HG03066 (cell line): Measurements from ENCODE around the gene DOK6.
"Not testable (repeated sequence)": the region's sequence is repeated elsewhere in the genome, so short reads cannot be mapped to it uniquely, and the experiment has no call there.

Source experiments
- ATAC-seq: cut with Tn5 transposase; IDR thresholded peaks from one replicate; pipeline ENCODE4 v1.9.1; 2021; ENCODE audit warnings: low read depth; ENCODE audit not compliant: unreplicated experiment

The DOK6 gene

DNA sequence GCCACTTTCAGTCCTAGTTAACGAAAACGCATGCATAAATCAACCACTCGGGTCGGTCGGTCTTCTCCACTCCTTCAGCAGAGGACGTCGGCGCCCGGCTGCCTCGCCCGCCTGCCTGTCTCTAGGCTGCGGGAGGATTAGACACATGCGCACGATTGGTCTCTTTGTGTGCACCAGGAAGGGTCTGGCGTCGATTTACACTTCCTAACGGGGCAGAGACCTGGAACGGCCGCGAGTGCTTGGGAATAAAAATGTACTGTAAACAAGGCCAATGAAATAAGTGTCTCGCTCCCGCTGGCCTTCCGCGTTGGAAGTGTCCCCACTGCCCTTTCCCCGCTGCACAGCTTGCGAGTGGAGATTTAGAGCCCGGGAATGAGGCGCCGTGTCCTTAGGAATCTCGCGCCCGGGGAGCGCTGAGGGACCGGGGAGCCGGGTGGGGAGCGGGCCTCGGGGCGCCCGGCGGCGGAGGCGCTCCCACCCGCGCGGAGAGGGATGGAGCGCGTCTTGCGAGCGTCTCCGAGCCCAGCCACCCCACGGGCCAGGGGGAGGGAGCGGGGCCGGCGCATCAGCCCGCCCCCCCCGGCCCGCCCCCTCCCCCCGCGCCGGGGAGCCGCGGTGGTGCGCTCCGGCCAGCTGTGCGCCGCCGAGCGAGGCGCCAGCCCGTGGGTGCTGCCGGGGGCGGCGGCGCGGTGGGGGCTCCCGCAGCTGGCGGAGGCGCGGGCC is at the start of gene DOK6:
Gene DOK6 (plus strand): TSS at position 636 of the 723 bp plus-strand sequence.
- ATAC-seq = no peak

- no peak for ATAC-seq
Observed at GRCh38 chr18:69353023-69353422, 47.7 kb upstream of the DOK6 start.

DNA sequence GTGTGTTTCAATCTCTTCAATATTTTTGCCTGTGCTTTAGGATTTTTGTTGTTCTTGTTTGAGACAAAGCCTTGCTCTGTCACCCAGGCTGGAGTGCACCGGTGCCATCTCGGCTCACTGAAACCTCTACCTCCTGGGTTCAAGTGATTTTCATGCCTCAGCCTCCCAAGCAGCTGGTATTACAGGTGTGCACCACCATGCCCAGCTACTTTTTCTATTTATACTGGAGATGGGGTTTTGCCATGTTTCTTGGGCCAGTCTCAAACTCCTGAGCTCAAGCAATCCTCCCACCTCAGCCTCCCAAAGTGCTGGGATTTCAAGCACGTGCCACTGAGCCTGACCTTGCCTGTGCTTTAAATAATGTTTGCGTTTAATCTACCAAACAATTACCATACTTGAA is 43.1 kb upstream of the DOK6 start:
- ATAC-seq = no peak

DNA sequence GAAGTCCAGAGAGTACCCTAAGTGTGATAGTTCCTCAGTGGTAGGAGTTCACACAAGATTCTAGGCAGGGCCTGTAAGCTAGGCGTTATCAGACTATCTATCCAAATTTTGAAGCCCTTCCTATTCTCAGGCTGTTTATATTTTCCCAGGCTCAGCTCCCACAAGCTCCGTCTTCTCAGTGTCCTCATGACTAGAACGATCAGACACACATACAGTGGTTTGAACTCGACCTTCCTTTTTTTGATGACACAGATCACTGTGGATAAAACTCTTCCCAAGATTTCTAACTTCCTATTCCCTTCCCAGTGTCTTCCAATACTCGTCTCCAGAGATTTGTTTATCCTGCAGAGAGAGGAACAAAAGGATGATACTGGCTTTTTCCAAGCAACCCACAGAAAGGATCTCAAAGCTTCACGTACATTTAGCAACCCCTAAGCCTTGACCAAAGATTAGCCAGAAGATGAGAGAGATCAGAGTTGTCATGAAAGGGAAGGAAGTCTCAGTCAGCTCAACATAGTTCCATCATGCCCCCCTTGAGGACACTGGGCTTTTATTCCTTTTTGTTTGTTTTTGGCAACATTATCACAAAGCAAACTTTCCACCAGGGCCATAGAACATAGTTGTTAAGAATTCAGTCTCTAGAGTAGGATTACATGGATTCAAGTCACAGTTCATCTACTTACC is 42.3 kb upstream of the DOK6 start:
- ATAC-seq = no peak

GRCh38 chr18:69359768-69360167 is 40.9 kb upstream of the DOK6 start:
- ATAC-seq = not testable (repeated sequence)

GRCh38 chr18:69364930-69365329 is 35.8 kb upstream of the DOK6 start:
- ATAC-seq = no peak

- ATAC-seq = no peak
Observed at GRCh38 chr18:69365658-69366057, 35.0 kb upstream of the DOK6 start.

DNA sequence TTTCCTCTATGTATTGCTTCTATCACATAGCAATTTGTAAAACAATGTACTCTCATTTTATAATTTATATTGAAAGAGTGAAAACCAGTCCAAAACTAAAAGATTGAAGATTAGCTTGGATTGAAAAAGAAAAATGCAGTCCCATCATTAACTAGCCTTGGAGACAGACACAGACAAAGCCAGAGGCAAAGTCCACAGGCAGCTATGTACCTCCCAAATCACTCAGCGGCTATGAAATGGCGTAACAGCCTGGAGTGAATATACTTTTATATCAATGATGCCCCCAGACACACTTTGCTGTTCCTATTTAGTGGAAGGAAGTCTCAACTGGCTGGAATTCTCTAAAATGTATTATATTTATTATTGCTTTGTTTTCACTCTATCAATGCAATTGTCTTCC is 33.6 kb upstream of the DOK6 start:
- ATAC-seq = no peak

DNA sequence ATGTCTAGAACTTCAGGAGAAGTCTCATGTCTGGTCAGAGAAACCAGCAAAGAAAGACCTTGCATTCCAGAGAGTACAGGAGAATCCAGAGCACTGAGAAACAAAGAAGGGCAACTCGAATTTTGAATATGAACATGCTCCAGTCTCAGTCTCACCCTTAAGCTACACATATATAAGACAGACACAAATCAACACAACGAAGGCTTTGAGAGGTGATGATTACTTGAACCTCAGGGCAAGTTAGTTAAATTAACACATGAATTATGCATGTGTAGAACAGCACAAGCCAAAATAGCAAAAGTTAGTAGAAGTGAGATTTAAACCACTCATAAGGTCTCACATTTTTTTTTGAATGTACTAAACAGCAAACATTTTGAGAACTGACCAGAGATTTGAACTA is 29.0 kb upstream of the DOK6 start:
- ATAC-seq = no peak

GRCh38 chr18:69380324-69380723 is 20.4 kb upstream of the DOK6 start:
- no peak for ATAC-seq

- no peak for ATAC-seq
Observed at GRCh38 chr18:69383186-69383585, 17.5 kb upstream of the DOK6 start.

DNA sequence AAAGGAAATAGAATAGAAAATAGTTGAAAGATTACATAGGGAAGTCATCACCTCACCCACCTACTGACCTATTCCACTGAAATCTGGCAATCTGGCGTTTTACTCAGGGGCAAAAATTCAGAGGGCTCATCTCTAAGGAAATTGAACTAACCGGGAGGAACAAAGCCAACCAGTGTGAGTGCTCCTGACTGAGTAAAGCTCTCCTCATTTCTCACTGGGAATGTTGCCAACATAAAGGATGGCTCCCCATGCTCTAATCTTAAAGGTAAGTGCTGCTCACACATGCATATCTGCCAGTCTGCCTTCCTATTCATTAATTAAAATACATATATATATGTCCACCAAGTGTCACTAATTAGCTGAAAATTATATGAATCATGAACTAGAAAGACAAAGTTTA is 13.5 kb upstream of the DOK6 start:
- no peak for ATAC-seq

GRCh38 chr18:69388222-69388621 is 12.5 kb upstream of the DOK6 start:
- no peak for ATAC-seq

DNA sequence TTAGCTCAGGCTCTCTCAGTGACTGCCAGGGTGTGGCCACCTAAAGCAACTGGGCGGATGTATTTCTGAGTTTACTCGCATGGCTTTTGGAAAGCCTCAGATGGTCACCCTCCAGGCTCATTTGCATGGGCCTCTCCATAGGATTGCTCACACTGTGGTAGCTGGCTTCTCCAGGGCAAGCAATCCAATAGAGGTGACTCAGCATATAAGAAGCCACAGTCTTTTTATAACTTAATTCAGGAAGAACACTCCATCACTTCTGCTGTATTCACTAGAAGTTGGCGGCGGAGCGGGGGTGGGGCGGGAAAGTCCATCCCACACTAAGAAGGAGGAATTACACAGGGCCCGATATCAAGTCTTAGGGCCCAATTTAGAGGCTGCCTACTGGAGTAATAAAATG is 3.6 kb upstream of the DOK6 start:
- no peak for ATAC-seq

GRCh38 chr18:69399253-69399652 is 1.4 kb upstream of the DOK6 start:
- no peak for ATAC-seq

DNA sequence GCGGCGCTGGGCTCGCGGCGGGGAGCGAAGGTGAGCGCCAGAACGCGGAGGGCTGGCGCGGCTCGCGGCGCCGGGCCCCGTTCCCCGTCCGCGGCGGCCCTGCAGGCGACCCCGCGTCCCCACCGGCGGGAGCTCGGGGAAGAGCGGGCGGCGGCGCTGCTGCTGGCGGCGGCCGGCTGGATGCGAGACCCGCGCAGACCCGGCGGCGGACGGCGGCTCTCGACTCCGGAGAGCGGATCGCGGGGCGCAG is 213 bp downstream of the DOK6 start:
- ATAC-seq = no peak

GRCh38 chr18:69401226-69401971 is 711 bp downstream of the DOK6 start:
- no peak for ATAC-seq

GRCh38 chr18:69401972-69402532 is 1.4 kb downstream of the DOK6 start:
- ATAC-seq = no peak

DNA sequence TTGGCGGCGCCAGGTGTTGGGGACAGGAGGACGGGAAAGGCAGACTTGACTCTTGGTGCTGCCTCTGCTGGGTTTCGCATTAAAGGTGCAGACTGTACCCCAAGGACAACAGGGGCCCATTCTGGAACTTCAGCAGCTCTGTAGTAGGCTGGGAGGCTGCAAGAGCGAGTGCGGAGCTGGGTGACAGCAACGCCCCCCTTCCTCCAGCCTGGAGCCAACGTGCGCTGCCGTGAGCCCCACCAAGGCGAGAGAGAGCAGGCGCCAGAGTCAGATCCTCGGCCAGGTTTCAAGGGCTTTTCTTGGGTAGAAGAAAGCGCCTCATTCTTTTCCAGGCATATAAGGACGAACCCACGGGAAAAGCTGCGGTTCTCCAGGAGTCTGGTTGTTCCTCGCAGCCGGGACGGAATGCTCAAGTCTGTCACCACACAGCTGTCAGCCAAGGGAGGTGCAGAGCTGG is 1.9 kb downstream of the DOK6 start:
- ATAC-seq = no peak

DNA sequence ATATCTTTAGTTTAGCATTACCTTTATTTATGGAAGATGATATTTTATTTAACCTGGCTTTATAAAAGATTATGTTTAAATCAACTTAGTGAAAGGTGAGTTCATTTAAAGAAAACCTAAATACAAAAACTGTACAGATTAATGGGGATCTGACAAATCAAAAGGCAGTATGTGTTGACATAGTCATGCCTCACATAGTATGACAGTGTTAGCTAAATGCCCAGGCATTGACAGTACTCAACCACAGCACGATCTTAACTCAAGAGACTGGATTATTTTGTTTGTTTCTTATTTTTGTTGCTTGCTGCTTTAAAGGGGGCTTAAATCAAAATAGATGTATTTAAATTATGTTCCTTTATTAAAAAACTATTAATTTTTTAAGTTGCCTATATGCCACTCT is 7.8 kb downstream of the DOK6 start:
- ATAC-seq = no peak

DNA sequence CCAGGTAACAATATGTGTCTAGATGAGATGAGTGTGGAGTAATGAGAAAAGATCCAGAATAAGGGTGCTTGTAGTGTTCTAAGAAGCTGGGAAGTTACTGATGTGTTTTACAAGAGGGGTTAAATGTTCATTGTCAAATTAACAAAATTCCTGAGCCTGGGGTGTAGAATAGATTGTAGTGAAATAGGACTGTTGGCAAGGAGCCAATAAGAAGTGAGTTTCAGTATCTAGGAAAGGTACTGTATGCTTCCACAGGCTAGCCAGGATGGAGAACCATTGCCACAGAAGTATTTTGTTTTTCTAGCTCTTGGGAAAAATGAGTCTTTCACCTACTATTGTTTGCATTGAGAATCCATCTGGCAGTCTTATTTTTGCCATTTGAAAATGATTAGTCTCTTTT is 10.5 kb downstream of the DOK6 start:
- ATAC-seq = no peak

DNA sequence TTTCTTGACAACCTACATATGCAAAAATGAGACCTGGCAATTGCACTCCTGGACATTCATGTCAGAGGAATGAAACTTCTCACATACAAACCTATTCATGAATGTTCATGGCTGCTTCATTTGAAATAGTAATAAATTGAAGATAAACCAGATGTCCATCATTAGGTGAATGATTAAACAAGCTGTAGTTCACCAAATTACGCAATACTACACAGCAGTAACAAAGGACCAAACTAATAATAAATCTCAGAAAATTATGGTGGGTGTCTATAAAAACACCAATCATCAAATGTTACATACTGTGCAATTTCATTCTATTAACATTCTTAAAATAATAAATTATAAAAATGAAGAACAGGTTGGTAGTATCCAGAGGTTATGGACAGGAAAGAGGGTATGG is 13.5 kb downstream of the DOK6 start:
- ATAC-seq = no peak
